Activated CD4-positive, alpha-beta T cell treated with anti-CD3 and anti-CD28 coated beads for 36 hours (primary cell): Measurements from ENCODE around the gene TUBGCP4. TPM values are rescaled to one million over a fixed set of nuclear protein-coding genes. Genes with fewer than 3 reads are reported as not detected.

Source experiments
- ATAC-seq: fragments of 200-7000 bp; cut with Tn5 transposase; one replicate; pipeline ENCODE4 v1.10.0; 2021; ENCODE audit warnings: mild to moderate bottlenecking, moderate library complexity
- CTCF ChIA-PET: fragments of 350-600 bp; sonication (Branson Sonifier 250); formaldehyde crosslinking; loops from one replicate; lab custom pipeline; 2021; ENCODE audit warnings: antibody characterized with exemption; lab: Charles Lee
- POLR2A ChIA-PET: fragments of 350-600 bp; sonication (Branson Sonifier 250); formaldehyde crosslinking; loops from one replicate; lab custom pipeline; 2021; ENCODE audit warnings: antibody characterized with exemption, inconsistent platforms; lab: Charles Lee
- DNase-seq: peaks from one replicate; pipeline ENCODE4 v3.0.0-alpha.2; 2020
- H3K27ac Mint-ChIP-seq: one replicate; pipeline ENCODE4 v1.8.0; 2021; ENCODE audit warnings: mixed read lengths
- H3K27me3 Mint-ChIP-seq: one replicate; pipeline ENCODE4 v1.8.0; 2021; ENCODE audit warnings: mixed read lengths
- H3K36me3 Mint-ChIP-seq: one replicate; pipeline ENCODE4 v1.8.0; 2021; ENCODE audit warnings: low read depth, mixed read lengths
- H3K4me1 Mint-ChIP-seq: one replicate; pipeline ENCODE4 v1.8.0; 2021; ENCODE audit warnings: mixed read lengths
- H3K4me3 Mint-ChIP-seq: one replicate; pipeline ENCODE4 v1.8.0; 2021; ENCODE audit warnings: mild to moderate bottlenecking, moderate library complexity, mixed read lengths
- H3K9me3 Mint-ChIP-seq: one replicate; pipeline ENCODE4 v1.8.0; 2021; ENCODE audit warnings: low read depth, mixed read lengths
- intact Hi-C, 2 experiments: fragments of 100-400 bp; cut with DNase I in 1 of 2; cut with micrococcal nuclease in 1 of 2; formaldehyde crosslinking; loops; one replicate each; pipeline versions ENCODE4 v1.14.2 to v1.15.1; 2022 to 2024; cut with DNase I, micrococcal nuclease
- total RNA-seq, 2 experiments: library from RNA; stranded (reverse); gene quantifications; one replicate each; pipeline ENCODE4 v1.2.3, GENCODE V29; 2021

Gene TUBGCP4
- total RNA-seq, 2 experiments from 2014 or later = 43.6 to 44.0 TPM

DNA sequence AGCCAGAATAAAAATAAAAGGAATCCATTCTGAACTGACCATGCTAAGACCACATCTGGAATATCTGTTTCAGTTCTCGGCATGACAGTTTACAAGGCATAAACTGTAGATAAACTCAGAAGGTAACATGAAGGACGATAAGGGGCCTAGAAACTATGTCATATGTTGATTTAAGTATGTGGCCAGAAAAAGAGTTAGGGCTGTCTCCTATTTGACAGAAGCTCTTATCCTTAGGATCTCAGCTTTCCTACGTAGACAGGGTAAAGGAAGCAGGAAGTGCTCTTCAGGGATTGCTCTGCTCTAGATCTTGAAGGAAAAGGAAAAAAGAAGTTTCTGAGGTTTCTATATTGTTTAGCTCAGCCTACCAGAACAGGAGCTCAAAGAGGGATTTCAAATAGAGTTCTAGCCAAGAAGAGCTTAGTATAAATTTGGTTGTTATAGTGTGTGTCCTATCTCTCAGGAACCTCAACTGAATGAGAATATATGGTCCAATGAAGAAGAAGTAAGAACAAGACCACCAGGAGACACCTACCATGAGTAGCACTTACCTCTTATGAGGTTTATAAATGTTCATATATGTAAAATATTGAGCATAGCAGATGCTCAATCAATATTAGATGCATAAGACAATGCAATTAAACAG is 62.9 kb downstream of the TUBGCP4 start:
- ChIA-PET CTCF (interaction anchor here (0.9 to 1.3 kb wide), 5 partner anchors 8 to 59 kb away, joined by 3 to 6 read pairs (median 3); no protein-coding TSS in a partner anchor), POLR2A (no interaction called here)
- ATAC-seq = no peak
- Mint-ChIP-seq H3K4me3 (no peak overlapping the region), H3K9me3 (no peaks in the 10 kb centered on the region), H3K36me3 (peaks cover 6% of the 10 kb centered on the region), H3K27ac (no peak overlapping the region), H3K4me1 (no peaks in the 10 kb centered on the region), H3K27me3 (no peaks in the 10 kb centered on the region)
- intact Hi-C loops = loop anchor here in 1 of 2 experiments (2.0 kb wide), 1 partner anchor 15 kb away; no protein-coding TSS in a partner anchor
- DNase-seq = no peak

DNA sequence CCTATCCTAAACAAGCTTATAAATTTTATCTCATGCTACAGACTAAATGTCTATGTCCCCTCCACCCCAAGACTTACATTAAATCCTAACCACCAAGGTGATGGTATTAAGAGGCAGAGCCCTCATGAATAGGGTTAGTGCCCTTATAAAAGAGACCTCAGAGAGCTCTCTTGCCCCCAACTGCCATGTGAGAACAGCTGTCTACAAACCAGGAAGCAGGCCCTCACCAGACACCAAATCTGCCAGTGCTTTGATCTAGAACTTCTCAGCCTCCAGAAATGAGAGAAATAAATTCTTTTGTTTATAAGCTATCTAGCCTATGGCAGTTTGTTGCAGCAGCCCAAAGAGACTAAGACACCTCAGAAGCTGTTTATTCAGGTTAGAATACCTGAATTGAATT is 63.5 kb downstream of the TUBGCP4 start:
- no peaks in the 10 kb centered on the region for H3K9me3 Mint-ChIP-seq
- DNase-seq (no peak), ATAC-seq (no peak)
- H3K27ac Mint-ChIP-seq = no peak overlapping the region
- CTCF ChIA-PET = interaction anchor here (0.9 to 1.3 kb wide), 3 partner anchors 7 to 60 kb away, joined by 3 to 6 read pairs (median 3); no protein-coding TSS in a partner anchor
- H3K4me3 Mint-ChIP-seq = no peak overlapping the region
- peaks cover 6% of the 10 kb centered on the region for H3K36me3 Mint-ChIP-seq
- intact Hi-C loops = loop anchor here in 1 of 2 experiments (2.0 kb wide), 1 partner anchor 16 kb away; no protein-coding TSS in a partner anchor
- no peaks in the 10 kb centered on the region for H3K27me3 Mint-ChIP-seq
- POLR2A ChIA-PET = interaction anchor here (0.6 kb wide), 1 partner anchor 322 kb away, joined by 8 read pairs; no protein-coding TSS in a partner anchor
- H3K4me1 Mint-ChIP-seq = no peaks in the 10 kb centered on the region

DNA sequence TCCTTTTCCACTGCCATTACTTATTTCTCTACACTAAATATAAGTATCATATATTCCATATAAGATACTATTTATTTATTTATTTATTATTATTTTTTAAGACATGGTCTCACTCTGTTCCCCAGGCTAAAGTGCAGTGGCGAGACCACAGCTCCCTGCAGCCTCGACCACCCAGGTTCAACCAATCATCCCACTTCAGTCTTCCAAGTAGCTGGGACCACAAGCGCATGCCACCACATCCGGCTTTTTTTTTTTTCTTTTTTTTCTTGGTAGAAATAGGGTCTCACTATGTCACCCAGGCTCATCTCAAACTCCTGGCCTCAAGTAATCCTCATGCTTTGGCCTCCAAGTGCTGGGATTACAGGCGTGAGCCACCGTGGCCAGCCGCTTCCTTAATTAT is 65.5 kb downstream of the TUBGCP4 start:
- intact Hi-C loops = no loop called here
- Mint-ChIP-seq H3K27me3 (no peaks in the 10 kb centered on the region), H3K27ac (no peak overlapping the region), H3K4me3 (no peak overlapping the region), H3K9me3 (no peaks in the 10 kb centered on the region), H3K4me1 (peaks cover 6% of the 10 kb centered on the region), H3K36me3 (peaks cover 4% of the 10 kb centered on the region)
- ChIA-PET POLR2A (no interaction called here), CTCF (interaction anchor here (0.7 to 1.3 kb wide), 2 partner anchors 57 to 161 kb away, joined by 3 read pairs; partner anchors contain the start of gene TP53BP1)
- ATAC-seq (no peak), DNase-seq (no peak)

DNA sequence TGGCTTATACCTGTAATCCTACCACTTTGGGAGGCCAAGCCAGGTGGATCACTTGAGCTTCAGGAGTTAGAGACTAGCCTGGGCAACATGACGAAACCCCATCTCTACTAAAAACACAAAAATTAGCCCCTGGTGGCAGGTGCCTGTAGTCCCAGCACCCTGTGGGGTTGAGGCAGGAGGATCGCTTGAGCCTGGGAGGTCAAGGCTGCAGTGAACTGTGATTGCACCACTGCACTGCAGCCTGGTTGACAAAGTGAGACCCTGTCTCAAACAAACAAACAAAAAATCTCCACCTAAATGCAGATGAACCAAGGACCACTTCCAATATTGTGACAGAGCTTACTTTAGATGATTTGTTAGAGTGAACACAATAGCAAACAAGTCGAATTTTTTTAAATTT is 68.4 kb downstream of the TUBGCP4 start:
- Mint-ChIP-seq H3K9me3 (no peaks in the 10 kb centered on the region), H3K4me3 (no peak overlapping the region), H3K36me3 (peaks cover 4% of the 10 kb centered on the region), H3K4me1 (peaks cover 7% of the 10 kb centered on the region), H3K27me3 (no peaks in the 10 kb centered on the region), H3K27ac (no peak overlapping the region)
- DNase-seq = no peak
- ChIA-PET CTCF (interaction anchor here (2.5 kb wide), 1 partner anchor 75 kb away, joined by 21 read pairs; no protein-coding TSS in a partner anchor), POLR2A (no interaction called here)
- intact Hi-C loops = no loop called here
- no peak for ATAC-seq

DNA sequence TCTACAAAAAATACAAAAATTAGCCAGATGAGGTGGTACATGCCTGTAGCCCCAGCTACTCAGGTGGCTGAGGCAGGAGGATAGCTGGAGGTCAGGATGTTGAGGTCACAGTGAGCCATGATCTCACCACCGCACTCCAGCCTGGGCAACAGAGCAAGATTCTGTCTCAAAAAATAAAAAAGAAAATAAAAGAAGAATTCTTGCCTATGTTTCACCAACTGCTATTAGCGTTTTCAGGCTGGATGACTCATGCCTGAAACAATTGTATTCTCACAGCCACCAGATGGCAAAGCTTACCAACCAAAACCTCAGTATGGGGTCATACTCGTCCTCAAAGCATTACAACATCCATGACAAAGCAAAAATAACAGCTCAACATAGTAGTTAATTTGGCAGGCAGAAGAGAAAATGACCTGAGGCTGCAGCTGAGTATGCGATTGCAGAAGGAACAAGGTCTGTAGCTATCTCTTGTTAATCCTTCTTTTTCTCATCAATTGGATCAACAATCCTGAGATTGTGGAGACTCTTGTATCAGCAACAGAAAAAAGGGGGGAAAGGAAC is 69.9 kb downstream of the TUBGCP4 start:
- POLR2A ChIA-PET = interaction anchor here (0.6 to 2.3 kb wide), 2 partner anchors 69 to 70 kb away, joined by 4 to 7 read pairs; no protein-coding TSS in a partner anchor
- Mint-ChIP-seq H3K4me1 (peaks cover 7% of the 10 kb centered on the region), H3K36me3 (peaks cover 9% of the 10 kb centered on the region), H3K27ac (peak overlapping the region; percentile 91), H3K27me3 (no peaks in the 10 kb centered on the region), H3K9me3 (no peaks in the 10 kb centered on the region), H3K4me3 (no peak overlapping the region)
- ATAC-seq (peak; percentile 95), DNase-seq (peak; percentile 64)
- CTCF ChIA-PET = interaction anchor here (0.6 to 2.5 kb wide), 15 partner anchors 13 to 355 kb away, joined by 3 to 21 read pairs (median 3); partner anchors contain the start of gene TP53BP1
- intact Hi-C loops = loop anchor here (1.0 to 2.0 kb wide), 5 partner anchors 52 to 336 kb away; partner anchors contain the start of genes PDIA3 (in 1 of the 2) and TP53BP1 (in 1 of the 2)

DNA sequence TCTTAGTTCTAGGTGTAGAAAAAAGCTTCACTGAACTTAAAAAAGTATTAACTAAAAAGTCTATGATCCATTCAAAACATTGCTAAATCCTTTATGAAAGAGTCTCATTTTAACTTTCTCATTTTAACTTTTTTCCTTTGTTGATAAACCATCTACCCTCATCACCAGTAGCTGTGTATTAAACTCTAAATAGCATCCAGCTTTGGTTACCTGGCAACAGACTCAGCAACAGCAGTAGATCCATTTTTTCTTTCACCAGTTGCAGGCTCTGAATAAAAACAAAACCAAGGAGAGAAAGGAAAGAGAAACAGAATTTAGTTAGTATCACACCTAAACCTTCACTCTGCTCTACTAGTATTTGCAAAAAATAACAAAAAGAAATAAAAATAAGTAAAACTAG is 70.4 kb downstream of the TUBGCP4 start:
- CTCF ChIA-PET = interaction anchor here (0.6 to 2.5 kb wide), 17 partner anchors 7 to 354 kb away, joined by 3 to 21 read pairs (median 3); partner anchors contain the start of gene TP53BP1
- intact Hi-C loops = loop anchor here (1.0 to 2.0 kb wide), 4 partner anchors 52 to 305 kb away; partner anchors contain the start of genes PDIA3 (in 1 of the 2) and TP53BP1 (in 1 of the 2)
- no peak overlapping the region for H3K4me3 Mint-ChIP-seq

DNA sequence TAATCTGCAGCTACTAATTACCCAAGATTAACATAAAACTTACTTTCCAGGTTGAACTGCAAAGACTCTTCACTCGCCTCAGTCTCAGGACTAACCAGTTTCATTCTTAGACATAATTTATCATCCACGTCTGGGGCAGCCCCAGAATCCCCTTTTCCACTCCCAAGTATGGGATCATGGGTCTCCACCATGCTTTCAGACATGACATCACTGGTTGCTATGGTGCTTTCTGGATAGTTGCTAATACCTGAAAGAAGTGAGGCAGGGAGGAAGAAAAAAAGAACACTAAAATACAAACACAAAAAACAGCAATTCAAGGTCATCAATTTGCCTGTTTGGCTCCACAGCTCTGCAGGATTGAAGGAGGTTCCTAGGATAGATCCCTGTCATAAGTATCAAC is 75.4 kb downstream of the TUBGCP4 start:
- CTCF ChIA-PET = no interaction called here
- Mint-ChIP-seq H3K9me3 (no peaks in the 10 kb centered on the region), H3K4me1 (peaks cover 15% of the 10 kb centered on the region), H3K36me3 (peaks cover 10% of the 10 kb centered on the region), H3K27me3 (no peaks in the 10 kb centered on the region), H3K4me3 (no peak overlapping the region), H3K27ac (no peak overlapping the region)
- POLR2A ChIA-PET = no interaction called here
- DNase-seq = no peak
- intact Hi-C loops = no loop called here
- peak; percentile 42 for ATAC-seq

More for the DNA sequence above, 70.4 kb downstream of the TUBGCP4 start:
- Mint-ChIP-seq H3K27me3 (no peaks in the 10 kb centered on the region), H3K27ac (peak overlapping the region; percentile 91), H3K36me3 (peaks cover 9% of the 10 kb centered on the region), H3K4me1 (peaks cover 8% of the 10 kb centered on the region), H3K9me3 (no peaks in the 10 kb centered on the region)
- POLR2A ChIA-PET = interaction anchor here (2.3 kb wide), 1 partner anchor 70 kb away, joined by 7 read pairs; no protein-coding TSS in a partner anchor
- ATAC-seq (peak; percentile 78), DNase-seq (peak; percentile 37)

DNA sequence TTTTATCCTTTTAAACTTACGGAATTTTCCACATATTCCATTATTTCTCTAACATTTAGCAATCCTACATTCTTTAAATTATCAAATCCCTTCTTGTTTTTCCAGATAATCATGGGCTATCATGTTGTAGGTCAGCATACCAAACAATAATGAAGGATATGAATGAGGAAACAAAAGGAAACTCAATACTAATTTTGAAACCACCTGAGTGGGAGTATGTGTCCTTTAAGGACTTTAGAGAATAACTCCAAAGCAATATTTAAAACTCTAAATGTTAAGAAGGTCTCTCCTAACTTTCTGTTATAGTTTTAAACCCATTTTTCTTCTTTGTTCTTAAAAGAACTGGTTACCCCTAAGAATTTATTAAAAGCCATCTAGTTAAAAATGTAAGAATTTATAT is 79.1 kb downstream of the TUBGCP4 start:
- CTCF ChIA-PET = interaction anchor here (0.6 kb wide), 1 partner anchor 105 kb away, joined by 3 read pairs; no protein-coding TSS in a partner anchor
- no peak for ATAC-seq

More for the DNA sequence above, 79.1 kb downstream of the TUBGCP4 start:
- DNase-seq = no peak
- POLR2A ChIA-PET = no interaction called here
- peaks cover 14% of the 10 kb centered on the region for H3K4me1 Mint-ChIP-seq
- no peaks in the 10 kb centered on the region for H3K27me3 Mint-ChIP-seq
- no peak overlapping the region for H3K27ac Mint-ChIP-seq
- intact Hi-C loops = no loop called here
- no peaks in the 10 kb centered on the region for H3K9me3 Mint-ChIP-seq
- H3K36me3 Mint-ChIP-seq = peaks cover 14% of the 10 kb centered on the region
- no peak overlapping the region for H3K4me3 Mint-ChIP-seq

Other genes starting within 250 kb of the TUBGCP4 start
- gene TMEM62, start 237.5 kb upstream of the TUBGCP4 start, total RNA-seq = 10 to 100 TPM; 10.9 to 12.9 TPM
- 10 to 100 TPM; 45.8 to 51.6 TPM for gene CCNDBP1, start 185.7 kb upstream of the TUBGCP4 start, total RNA-seq
- not detected for gene EPB42, start 150.1 kb upstream of the TUBGCP4 start, total RNA-seq
- not detected for gene TGM5, start 104.2 kb upstream of the TUBGCP4 start, total RNA-seq
- not detected for gene TGM7, start 68.8 kb upstream of the TUBGCP4 start, total RNA-seq
- 1 to 10 TPM; 7.6 to 8.5 TPM for gene LCMT2, start 40.5 kb upstream of the TUBGCP4 start, total RNA-seq
- 10 to 100 TPM; 20.8 to 26.4 TPM for gene ZSCAN29, start 58 bp upstream of the TUBGCP4 start, total RNA-seq
- gene TP53BP1, start 122.1 kb downstream of the TUBGCP4 start, total RNA-seq = 10 to 100 TPM; 22.4 to 23.9 TPM
- gene MAP1A, start 146.5 kb downstream of the TUBGCP4 start, total RNA-seq = 1 to 10 TPM; 1.3 TPM
- 10 to 100 TPM; 37.7 to 42.6 TPM for gene PPIP5K1, start 219.1 kb downstream of the TUBGCP4 start, total RNA-seq
- gene CKMT1B, start 222.9 kb downstream of the TUBGCP4 start, total RNA-seq = under 1 TPM in 1 of 2 experiments, not detected in 1; 0.25 TPM
- gene STRC, start 247.7 kb downstream of the TUBGCP4 start, total RNA-seq = 1 to 10 TPM in 1 of 2 experiments, under 1 TPM in 1; 0.66 to 1.0 TPM